Sciatic nerve (tissue), 2 donors: ENCODE data around the gene PHLPP1. TPM values are rescaled to one million over a fixed set of nuclear protein-coding genes. Genes with fewer than 3 reads are reported as not detected.

ENCODE experiments used
- ATAC-seq: fragments of 200-7000 bp; cut with Tn5 transposase; one replicate; pipeline ENCODE4 v1.9.1; 2020; ENCODE audit warnings: mild to moderate bottlenecking, moderate library complexity
- DNase-seq: peaks from one replicate; pipeline ENCODE4 v3.0.0-alpha.2; 2020; ENCODE audit warnings: low spot score
- intact Hi-C: fragments of 100-400 bp; cut with DNase I; formaldehyde crosslinking; loops from one replicate; pipeline ENCODE4 v1.14.2; 2022
- total RNA-seq: library from RNA; stranded (reverse); fragmentation: NEBNext Ultra II Directional; extraction: Animal tissue kit (Norgen Biotek cat#: 25700); gene quantifications from one replicate; pipeline ENCODE4 v1.2.1, GENCODE V29; 2021
- donor health status: DM: no; HTN: no; CAD: no.
- donor health status: DM: no; HTN: no; CAD: no.

Gene PHLPP1
- total RNA-seq, 1 donor from 2014 or later = 23.8 TPM

DNA sequence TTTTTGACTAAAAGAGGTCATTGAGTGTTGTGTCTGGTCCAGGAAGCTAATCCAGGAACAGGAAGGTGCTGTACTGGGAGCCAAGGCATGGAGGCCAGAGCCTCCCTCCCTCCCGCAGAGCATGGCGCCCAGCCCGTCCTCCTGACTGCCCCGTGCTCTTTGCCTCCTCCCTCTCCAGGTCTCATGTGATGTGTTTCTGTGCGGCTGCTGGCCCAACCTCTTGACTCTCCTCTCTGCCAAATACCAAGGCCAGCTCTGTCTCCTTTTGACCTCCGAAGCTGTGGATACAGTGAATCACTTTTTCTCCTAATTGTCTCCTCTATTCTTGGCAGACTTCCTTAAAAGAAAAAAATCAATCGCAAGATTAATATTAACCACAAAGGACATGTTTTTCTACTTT is 284.1 kb downstream of the PHLPP1 start:
- ATAC-seq (peak; percentile 98), DNase-seq (peak; percentile 87)
- intact Hi-C loops = no loop called here

GRCh38 chr18:62999921-63000320 is 284.6 kb downstream of the PHLPP1 start:
- intact Hi-C loops = loop anchor here (10.0 kb wide), 1 partner anchor 345 kb away; no protein-coding TSS in a partner anchor
- DNase-seq (no peak), ATAC-seq (no peak)

- DNase-seq = no peak
- intact Hi-C loops = loop anchor here (10.0 kb wide), 1 partner anchor 344 kb away; no protein-coding TSS in a partner anchor
- ATAC-seq = no peak
Measured at GRCh38 chr18:63000839-63001238, 285.5 kb downstream of the PHLPP1 start.

- no peak for DNase-seq
Measured at GRCh38 chr18:63001861-63002260, 286.5 kb downstream of the PHLPP1 start.

DNA sequence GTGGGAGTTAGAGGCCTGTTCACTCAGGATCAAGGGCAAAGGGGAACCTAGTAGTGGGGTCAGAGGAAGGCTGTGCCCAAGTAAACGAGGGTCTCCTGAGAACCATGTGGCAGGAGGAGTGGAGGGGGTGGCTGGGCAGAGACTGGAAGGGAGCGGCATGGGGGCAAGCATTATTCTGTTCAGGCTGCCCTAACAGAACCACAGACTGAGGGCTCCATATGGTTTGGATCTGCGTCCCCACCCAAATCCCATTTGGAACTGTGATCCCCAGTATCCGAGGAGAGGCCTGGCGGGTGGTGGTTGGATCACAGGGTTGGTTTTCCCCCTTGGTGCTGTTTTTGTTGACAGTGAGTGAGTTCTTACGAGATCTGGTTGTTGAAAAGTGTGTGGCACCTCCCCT is 287.0 kb downstream of the PHLPP1 start:
- intact Hi-C loops = loop anchor here (10.0 kb wide), 1 partner anchor 342 kb away; no protein-coding TSS in a partner anchor
- ATAC-seq (no peak), DNase-seq (no peak)

More at GRCh38 chr18:63001861-63002260, 286.5 kb downstream of the PHLPP1 start:
- intact Hi-C loops = loop anchor here (10.0 kb wide), 1 partner anchor 343 kb away; no protein-coding TSS in a partner anchor
- no peak for ATAC-seq

- intact Hi-C loops = loop anchor here (10.0 kb wide), 1 partner anchor 342 kb away; no protein-coding TSS in a partner anchor
- ATAC-seq (no peak), DNase-seq (no peak)
Measured at GRCh38 chr18:63002803-63003445, 287.6 kb downstream of the PHLPP1 start.

DNA sequence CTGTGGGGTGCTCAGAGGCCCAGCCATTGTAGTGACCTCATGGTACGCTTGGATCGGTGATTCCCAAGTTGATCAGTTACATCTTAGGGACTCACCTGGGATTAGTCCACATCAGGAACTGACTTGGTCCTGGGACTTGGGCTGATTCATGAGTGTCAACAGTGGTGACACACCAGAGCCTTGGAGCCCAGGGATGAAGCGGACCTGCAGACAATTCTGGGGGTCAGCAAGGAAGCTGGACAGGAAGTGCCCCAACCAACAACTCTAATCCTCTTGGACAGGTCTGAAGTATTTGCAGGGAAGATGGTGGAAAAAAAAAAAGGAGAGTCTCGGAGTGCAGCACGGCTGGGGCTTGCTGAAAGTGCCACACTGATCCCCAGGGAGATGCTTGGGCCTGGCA is 288.6 kb downstream of the PHLPP1 start:
- intact Hi-C loops = loop anchor here (10.0 kb wide), 1 partner anchor 341 kb away; no protein-coding TSS in a partner anchor
- no peak for ATAC-seq
- DNase-seq = no peak

DNA sequence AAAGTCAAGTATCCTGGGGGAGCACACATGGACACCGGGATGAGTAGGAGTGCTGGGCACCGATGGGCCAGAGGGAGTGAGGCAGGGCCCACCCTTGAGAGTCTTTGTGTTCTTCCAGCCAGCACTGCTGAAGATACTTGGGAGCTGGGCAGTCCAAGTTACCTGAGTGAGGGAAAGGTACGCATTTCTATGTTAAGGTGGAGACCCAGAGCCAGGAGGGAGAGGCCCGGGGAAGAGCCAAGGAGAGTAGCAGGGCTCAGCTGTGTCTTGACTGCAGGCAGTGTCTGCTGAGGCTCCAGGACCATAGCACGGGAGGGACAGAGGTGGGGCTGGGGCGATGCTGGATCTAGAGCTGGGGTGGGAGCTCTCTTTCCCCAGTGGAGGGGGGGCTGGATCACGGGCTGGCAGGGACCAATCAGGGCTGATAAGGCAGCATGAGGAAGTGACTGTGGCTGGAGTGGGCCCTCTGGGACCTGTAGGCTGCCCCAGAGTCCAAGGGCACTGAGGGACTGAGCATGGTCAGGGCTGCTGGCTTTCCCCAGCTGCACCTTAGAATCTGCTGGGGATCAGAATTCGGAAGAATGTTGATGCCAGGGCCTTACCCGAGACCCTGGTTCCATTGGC is 289.2 kb downstream of the PHLPP1 start:
- no peak for DNase-seq
- ATAC-seq = no peak
- intact Hi-C loops = loop anchor here (10.0 kb wide), 1 partner anchor 340 kb away; no protein-coding TSS in a partner anchor

GRCh38 chr18:63005306-63005705 is 290.0 kb downstream of the PHLPP1 start:
- DNase-seq (no peak), ATAC-seq (no peak)
- intact Hi-C loops = loop anchor here (10.0 kb wide), 1 partner anchor 339 kb away; no protein-coding TSS in a partner anchor

DNA sequence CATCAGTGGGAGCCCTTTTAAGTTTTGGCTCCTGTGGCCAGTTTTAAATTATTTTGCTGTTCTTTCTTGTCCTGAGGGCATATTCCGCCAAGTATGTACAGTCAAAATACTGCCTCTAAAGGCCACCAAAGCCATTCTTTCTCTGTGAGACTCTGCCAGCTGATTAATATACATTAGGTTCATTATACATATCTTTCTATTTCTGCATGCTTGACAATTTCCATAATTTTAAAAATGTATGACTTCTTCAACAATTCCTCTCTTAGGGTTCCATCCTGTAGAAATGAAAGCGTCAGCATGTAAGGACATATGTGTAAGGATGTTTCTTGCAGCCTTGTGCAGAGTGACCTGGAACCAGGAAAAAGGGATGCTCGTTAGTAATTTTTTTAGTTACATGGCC is 291.9 kb downstream of the PHLPP1 start:
- intact Hi-C loops = loop anchor here (10.0 kb wide), 1 partner anchor 338 kb away; no protein-coding TSS in a partner anchor
- no peak for DNase-seq
- ATAC-seq = no peak

- peak; percentile 78 for ATAC-seq
- DNase-seq = no peak
- intact Hi-C loops = loop anchor here (10.0 kb wide), 1 partner anchor 429 kb away; no protein-coding TSS in a partner anchor
Measured at GRCh38 chr18:63016270-63016669, 300.9 kb downstream of the PHLPP1 start.

- no peak for ATAC-seq
- no peak for DNase-seq
- intact Hi-C loops = loop anchor here (10.0 kb wide), 1 partner anchor 428 kb away; no protein-coding TSS in a partner anchor
Measured at GRCh38 chr18:63017076-63017475, 301.7 kb downstream of the PHLPP1 start.

GRCh38 chr18:63017977-63018376 is 302.6 kb downstream of the PHLPP1 start:
- DNase-seq (no peak), ATAC-seq (no peak)
- intact Hi-C loops = loop anchor here (10.0 kb wide), 1 partner anchor 427 kb away; no protein-coding TSS in a partner anchor

DNA sequence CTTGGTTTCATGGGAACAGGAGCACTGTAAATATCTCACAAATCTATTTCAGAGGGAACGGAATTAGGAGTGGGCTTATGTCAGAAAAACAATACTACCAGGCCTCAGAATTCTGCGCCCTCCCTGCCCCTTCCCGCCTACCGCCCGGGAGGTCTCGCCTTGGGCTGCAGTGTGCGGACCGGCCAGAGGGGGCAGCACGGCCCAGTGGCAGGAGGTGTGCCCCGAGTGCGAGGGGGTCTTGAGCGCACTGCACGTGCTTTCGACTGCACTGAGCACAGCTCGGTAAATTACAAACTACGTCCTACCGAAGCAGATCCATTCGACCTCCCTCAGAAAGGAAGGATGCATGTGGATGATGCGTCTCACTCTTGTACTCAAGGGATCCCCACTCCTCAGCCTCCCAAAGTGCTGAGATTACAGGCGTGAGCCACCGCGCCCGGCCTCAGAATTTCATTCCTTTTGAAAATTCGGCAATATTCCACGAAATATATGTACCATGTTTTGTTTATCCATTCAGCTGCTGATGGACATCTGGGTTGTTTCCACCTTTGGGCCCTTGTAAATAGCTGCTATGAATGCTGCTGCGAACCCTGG is 307.2 kb downstream of the PHLPP1 start:
- DNase-seq (no peak), ATAC-seq (no peak)

DNA sequence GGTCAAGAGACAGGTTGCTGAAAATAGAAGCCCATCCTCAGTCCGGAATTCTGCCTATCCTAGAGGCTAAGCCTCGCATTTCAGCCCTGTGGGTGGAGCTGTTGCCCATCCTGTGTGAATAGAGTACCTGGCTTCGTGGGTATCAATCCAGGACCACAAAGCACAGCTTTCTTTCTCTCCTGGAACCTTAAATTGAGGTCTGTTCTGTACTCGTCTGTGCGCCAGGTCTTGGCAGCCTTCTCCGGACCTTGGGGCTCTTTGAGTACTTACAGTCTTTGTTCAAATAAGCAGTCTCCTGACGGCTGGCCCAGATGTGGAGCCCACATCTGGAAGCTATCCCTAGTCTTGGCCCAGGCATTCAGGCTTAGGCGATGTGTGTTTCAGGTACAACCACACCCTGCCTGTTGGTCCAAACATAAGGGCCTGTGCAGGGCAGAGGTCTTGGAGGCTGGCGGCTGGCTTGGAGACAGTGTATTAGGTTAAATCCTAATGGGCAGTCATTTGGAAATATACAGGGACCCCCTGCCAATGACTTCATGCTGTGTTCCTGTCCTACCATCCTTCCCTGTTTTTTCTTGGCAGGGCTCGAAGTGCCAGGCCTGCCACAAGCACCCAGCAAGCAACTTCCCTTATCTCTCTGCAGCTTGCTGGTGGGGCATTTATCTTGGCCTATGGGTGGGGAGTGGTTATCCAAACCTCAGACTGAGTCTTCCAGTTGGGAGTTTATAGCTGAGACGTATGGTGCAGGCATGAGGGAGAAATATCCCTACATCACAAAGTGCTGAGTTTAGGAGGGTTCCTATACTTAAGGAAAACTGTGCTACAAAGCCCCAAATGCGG is 310.1 kb downstream of the PHLPP1 start:
- DNase-seq = no peak
- peak; percentile 74 for ATAC-seq
- intact Hi-C loops = no loop called here

More for the DNA sequence above, 307.2 kb downstream of the PHLPP1 start:
- intact Hi-C loops = no loop called here

GRCh38 chr18:63028380-63028779 is 313.0 kb downstream of the PHLPP1 start:
- DNase-seq = no peak
- no peak for ATAC-seq
- intact Hi-C loops = no loop called here
